Adipocyte (in vitro differentiated cells): ENCODE data around the gene RNF213.

Experiments used
- DNase-seq: peaks from one replicate; pipeline ENCODE4 v3.0.0-alpha.2; 2015; ENCODE audit warnings: low read depth
- H3K27me3 ChIP-seq: replicated peaks from 2 replicates; pipeline ENCODE4 v1.7.0; 2013; ENCODE audit warnings: mild to moderate bottlenecking, low read length, moderate library complexity; ENCODE audit not compliant: control insufficient read depth, insufficient read depth
- H3K36me3 ChIP-seq: 2 replicates; pipeline ENCODE4 v1.7.0; 2013; ENCODE audit warnings: low read length, mild to moderate bottlenecking, moderate library complexity; ENCODE audit not compliant: control insufficient read depth, insufficient read depth, severe bottlenecking
- H3K4me1 ChIP-seq: 2 replicates; pipeline ENCODE4 v1.7.0; 2013; ENCODE audit warnings: mild to moderate bottlenecking, low read length, moderate library complexity; ENCODE audit not compliant: control insufficient read depth, insufficient read depth
- H3K4me3 ChIP-seq: 2 replicates; pipeline ENCODE4 v1.7.0; 2013; ENCODE audit warnings: mild to moderate bottlenecking, low read length, moderate library complexity
- H3K9ac ChIP-seq: 2 replicates; pipeline ENCODE4 v1.7.0; 2013; ENCODE audit warnings: mild to moderate bottlenecking, low read length, moderate library complexity
- H3K9me3 ChIP-seq: 2 replicates; pipeline ENCODE4 v1.7.0; 2013; ENCODE audit warnings: mild to moderate bottlenecking, low read length, moderate library complexity; ENCODE audit not compliant: control insufficient read depth

Gene RNF213

DNA sequence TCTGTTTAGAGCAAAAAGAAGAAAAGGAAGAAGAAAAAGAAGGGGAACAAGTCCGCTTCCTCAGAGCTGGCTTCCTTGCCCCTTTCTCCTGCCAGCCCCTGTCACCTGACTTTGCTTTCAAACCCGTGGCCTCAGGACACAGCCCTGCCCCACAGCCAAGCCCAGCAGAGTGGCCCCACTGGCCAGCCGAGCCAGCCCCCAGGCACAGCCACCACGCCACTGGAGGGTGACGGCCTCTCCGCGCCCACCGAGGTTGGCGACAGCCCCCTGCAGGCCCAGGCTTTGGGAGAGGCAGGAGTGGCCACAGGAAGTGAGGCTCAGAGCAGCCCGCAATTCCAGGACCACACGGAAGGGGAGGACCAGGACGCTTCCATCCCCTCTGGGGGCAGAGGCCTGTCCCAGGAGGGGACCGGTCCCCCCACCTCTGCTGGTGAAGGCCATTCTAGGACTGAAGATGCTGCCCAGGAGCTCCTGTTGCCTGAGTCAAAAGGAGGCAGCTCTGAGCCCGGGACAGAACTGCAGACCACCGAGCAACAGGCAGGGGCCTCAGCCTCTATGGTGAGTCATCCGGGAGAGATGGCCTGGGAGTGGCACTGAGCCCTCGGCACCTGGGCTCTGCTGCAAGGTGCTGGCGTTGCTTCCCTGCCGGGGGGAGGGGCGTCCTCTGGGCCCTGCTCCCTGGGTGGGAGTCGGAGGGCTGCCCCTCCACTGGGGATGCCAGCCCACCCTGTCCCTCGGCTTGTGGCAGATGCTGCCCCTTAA lies 27.3 kb downstream of the RNF213 start:
- H3K9ac ChIP-seq: no peak overlapping the region
- no peak overlapping the region for H3K4me3 ChIP-seq
- peaks cover 47% of the 10 kb centered on the region for H3K36me3 ChIP-seq
- H3K4me1 ChIP-seq: no peaks in the 10 kb centered on the region
- DNase-seq: no peak
- H3K9me3 ChIP-seq: no peaks in the 10 kb centered on the region
- H3K27me3 ChIP-seq: no peaks in the 10 kb centered on the region

DNA sequence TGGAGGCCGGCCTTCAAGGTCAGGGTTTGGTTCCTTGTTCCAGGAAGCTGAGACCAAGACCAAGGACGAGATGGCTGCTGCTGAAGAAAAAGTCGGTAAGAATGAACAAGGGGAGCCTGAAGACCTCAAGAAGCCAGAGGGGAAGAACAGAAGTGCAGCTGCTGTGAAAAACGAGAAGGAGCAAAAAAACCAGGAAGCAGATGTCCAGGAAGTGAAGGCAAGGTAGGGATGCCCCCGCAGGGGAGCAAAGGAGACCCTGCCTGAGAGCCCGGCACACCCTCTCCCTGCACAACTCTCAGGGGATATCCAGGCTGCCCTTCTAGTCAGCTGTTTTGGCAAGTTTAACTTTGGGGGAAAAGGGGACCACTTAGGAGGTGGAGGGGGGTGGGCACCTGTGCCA lies 29.0 kb downstream of the RNF213 start:
- DNase-seq: no peak
- H3K4me1 ChIP-seq: no peaks in the 10 kb centered on the region
- no peaks in the 10 kb centered on the region for H3K9me3 ChIP-seq
- H3K9ac ChIP-seq: no peak overlapping the region
- no peaks in the 10 kb centered on the region for H3K27me3 ChIP-seq
- no peak overlapping the region for H3K4me3 ChIP-seq
- H3K36me3 ChIP-seq: peaks cover 59% of the 10 kb centered on the region

DNA sequence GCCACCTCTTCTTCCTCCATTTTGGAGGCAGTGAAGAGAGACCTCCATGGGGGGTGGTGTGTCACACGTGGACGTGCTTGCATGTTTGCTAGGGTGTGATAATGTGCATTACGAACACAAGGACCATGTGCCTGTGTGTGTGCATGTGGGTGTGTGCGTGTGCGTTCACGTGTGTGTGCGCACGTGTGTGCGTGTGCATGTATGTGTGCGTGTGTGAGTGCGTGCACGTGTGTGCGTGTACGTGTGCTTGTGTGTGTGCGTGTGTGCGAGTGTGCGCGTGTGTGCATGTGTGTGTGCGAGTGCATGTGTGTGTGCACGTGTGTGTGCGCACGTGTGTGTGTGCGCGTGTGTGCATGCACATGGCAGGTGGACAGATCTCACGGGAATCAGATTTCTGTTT lies 29.5 kb downstream of the RNF213 start:
- H3K27me3 ChIP-seq: no peaks in the 10 kb centered on the region
- no peak overlapping the region for H3K9ac ChIP-seq
- no peak for DNase-seq
- H3K36me3 ChIP-seq: peaks cover 65% of the 10 kb centered on the region
- H3K4me3 ChIP-seq: no peak overlapping the region
- H3K9me3 ChIP-seq: no peaks in the 10 kb centered on the region
- no peaks in the 10 kb centered on the region for H3K4me1 ChIP-seq

DNA sequence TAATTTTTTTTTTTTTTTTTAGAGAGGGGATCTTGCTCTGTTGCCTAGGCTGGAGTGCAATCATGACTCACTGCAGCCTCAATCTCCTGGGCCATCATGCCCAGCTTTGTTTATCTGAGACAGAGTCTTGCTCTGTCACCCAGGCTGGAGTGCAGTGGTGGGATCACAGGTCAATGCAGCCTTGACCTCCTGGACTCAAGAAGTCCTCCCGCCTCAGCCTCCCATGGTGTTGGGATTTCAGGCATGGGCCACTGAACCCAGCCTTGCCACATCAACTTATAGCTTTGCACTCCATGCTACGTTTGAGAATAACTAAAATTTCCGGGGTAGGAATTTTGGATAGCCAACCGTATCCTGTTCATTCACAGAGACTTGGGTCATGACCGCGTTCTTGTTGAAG lies 30.6 kb downstream of the RNF213 start:
- H3K36me3 ChIP-seq: peaks cover 76% of the 10 kb centered on the region
- no peak for DNase-seq
- H3K9me3 ChIP-seq: no peaks in the 10 kb centered on the region
- no peaks in the 10 kb centered on the region for H3K27me3 ChIP-seq
- no peak overlapping the region for H3K9ac ChIP-seq
- H3K4me1 ChIP-seq: no peaks in the 10 kb centered on the region
- H3K4me3 ChIP-seq: no peak overlapping the region

DNA sequence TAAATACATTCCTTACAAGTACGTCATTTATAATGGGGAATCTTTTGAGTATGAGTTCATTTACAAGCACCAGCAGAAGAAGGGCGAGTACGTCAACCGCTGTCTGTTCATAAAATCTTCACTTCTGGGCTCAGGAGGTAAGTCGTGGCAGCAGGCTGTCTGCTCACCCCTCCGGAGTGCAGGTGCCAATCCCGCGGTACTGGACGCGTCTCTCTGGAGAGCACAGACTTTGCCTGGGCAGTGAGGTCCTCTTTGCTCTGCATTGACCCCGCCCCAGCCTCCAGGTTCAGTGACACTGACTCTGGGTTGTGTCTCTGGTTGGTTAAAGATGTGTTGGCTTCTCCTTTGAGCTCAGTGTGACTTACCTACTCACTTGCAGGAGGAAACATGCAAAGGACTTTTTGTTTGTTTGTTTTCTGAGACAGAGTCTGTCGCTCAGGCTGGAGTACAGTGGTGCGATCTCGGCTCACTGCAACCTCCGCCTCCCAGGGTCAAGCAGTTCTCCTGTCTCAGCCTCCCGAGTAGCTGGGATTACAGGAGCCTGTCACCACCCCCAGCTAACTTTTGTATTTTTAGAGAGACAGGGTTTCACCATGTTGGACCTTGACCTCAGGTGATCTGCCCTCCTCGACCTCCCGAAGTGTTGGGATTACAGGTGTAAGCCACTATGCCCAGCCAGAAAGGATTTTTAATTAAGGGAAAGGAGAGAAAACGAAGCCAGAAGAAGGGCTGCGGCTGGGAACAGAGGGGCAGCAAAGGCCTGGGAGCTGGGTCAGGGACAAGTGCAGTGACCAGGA lies 31.2 kb downstream of the RNF213 start:
- DNase-seq: no peak
- Histone ChIP-seq H3K27me3 (no peaks in the 10 kb centered on the region), H3K36me3 (peaks cover 82% of the 10 kb centered on the region), H3K4me3 (no peak overlapping the region), H3K4me1 (no peaks in the 10 kb centered on the region), H3K9me3 (no peaks in the 10 kb centered on the region), H3K9ac (no peak overlapping the region)

DNA sequence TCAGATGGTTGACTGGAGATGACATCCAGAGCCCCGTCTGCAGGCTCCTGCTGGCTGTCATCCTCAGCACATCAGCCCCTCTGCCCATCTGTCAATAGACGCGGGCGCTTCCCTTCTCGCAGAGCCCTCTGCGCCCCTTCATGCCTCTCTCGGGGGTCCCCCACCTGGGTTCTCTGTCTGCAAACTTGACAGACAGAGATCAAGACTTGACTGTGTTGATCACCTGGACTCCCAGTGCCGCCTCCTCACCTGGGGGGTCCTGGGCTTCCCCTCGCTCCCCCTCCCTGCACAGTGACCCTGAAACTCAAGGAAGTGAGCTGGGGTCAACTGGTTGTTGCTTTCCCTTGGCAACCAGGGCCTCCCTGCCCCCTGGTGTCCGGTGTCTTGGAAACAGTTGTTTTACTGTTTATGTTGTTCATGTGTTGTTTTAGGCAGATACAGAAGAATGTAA lies 31.9 kb downstream of the RNF213 start:
- no peak for DNase-seq
- Histone ChIP-seq H3K4me1 (no peaks in the 10 kb centered on the region), H3K9me3 (no peaks in the 10 kb centered on the region), H3K9ac (no peak overlapping the region), H3K36me3 (peaks cover 82% of the 10 kb centered on the region), H3K27me3 (no peaks in the 10 kb centered on the region), H3K4me3 (no peak overlapping the region)

DNA sequence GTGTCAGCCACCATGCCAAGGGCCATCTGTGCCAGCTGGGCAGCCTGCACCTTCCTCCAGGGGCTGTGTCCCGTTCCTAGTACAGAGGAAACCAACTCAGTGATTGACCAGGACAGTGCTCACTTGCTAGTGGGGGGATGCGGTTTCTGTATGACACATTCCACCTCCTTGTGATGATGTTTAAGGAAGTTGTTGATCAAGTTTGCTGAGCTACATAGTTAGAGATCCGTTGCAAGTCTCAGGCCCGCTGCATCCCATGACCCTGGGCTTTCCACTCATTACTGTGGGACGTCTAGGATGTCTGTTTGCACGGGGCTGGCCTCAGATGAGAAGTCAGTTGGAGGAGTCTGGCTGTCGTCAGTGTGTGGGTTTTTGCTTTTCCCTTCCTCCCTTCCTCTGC lies 33.6 kb downstream of the RNF213 start:
- H3K36me3 ChIP-seq: peaks cover 85% of the 10 kb centered on the region
- H3K27me3 ChIP-seq: no peaks in the 10 kb centered on the region
- DNase-seq: no peak
- H3K4me3 ChIP-seq: no peak overlapping the region
- H3K9me3 ChIP-seq: no peaks in the 10 kb centered on the region
- no peaks in the 10 kb centered on the region for H3K4me1 ChIP-seq
- H3K9ac ChIP-seq: no peak overlapping the region

DNA sequence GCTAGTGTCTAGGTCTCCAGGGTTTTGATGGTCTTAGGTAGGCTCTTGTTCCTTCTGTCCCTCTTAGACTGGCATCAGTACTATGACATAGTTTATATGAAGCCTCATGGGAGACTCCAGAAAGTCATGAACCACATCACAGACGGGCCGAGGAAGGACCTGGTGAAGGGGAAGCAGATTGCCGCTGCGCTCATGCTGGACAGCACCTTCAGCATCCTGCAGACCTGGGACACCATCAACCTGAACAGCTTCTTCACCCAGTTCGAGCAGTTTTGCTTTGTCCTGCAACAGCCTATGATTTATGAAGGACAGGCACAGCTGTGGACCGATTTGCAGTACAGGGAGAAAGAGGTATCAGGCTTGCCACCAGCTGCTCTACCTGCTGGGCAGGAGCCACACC lies 34.0 kb downstream of the RNF213 start:
- no peak for DNase-seq
- H3K9me3 ChIP-seq: no peaks in the 10 kb centered on the region
- no peak overlapping the region for H3K4me3 ChIP-seq
- H3K9ac ChIP-seq: no peak overlapping the region
- peaks cover 87% of the 10 kb centered on the region for H3K36me3 ChIP-seq
- H3K4me1 ChIP-seq: no peaks in the 10 kb centered on the region
- no peaks in the 10 kb centered on the region for H3K27me3 ChIP-seq

DNA sequence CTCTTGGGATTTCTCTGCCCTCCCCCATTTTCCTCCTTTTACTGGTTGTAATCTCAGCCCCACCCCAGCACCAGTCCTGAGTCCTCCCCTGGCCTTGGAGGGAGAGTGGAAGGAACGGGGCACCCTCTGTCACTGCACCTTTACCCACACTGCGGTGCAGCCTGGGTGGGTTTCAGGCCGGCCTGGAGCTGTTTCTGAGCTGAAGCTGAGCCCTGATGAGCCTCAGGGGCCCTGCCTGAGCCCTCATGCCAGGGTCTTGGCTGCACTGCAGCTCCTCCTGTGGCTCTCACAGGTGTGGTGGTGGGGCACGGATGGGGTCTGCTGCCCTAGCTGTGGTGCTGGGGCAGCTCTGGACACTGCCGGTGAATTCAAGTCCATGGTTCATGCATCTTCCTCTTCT lies 34.5 kb downstream of the RNF213 start:
- Histone ChIP-seq H3K36me3 (peaks cover 87% of the 10 kb centered on the region), H3K27me3 (no peaks in the 10 kb centered on the region), H3K9me3 (no peaks in the 10 kb centered on the region), H3K4me3 (no peak overlapping the region), H3K9ac (no peak overlapping the region), H3K4me1 (no peaks in the 10 kb centered on the region)
- no peak for DNase-seq

DNA sequence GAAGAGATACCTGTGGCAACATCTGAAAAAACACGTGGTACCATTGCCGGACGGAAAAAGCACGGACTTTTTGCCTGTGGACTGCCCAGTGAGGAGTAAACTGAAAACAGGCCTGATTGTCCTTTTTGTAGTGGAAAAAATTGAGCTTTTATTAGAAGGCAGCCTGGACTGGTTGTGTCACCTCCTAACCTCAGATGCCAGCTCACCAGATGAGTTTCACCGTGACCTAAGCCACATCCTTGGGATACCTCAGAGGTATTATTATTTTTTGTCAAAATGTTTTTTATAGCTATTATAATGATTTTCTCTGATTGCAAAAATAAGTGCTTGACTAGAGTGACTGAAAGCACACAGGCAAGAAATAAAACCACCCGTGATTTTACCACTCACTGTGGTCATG lies 34.9 kb downstream of the RNF213 start:
- Histone ChIP-seq H3K9me3 (no peaks in the 10 kb centered on the region), H3K4me1 (no peaks in the 10 kb centered on the region), H3K36me3 (peaks cover 87% of the 10 kb centered on the region), H3K4me3 (no peak overlapping the region), H3K27me3 (no peaks in the 10 kb centered on the region), H3K9ac (no peak overlapping the region)
- no peak for DNase-seq

DNA sequence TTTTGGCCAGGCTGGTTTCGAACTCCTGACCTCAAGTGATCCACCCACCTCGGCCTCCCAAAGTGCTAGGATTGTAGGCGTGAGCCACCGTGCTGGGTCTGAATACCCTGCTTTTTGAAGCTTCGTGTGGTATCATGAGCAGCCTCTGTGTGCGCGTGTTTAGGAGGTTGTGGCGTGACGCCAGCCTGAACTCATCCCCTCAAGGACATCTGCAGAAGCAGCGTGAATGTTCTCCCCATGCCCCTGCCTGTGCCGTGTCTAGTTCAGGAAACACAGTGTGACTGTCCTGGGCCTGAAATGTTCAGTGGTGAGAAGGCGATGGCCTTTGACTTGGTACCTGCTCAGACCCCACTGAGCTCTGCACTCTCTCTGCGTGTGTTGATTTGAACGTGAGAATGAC lies 35.6 kb downstream of the RNF213 start:
- DNase-seq: no peak
- no peak overlapping the region for H3K9ac ChIP-seq
- H3K9me3 ChIP-seq: no peaks in the 10 kb centered on the region
- H3K4me1 ChIP-seq: no peaks in the 10 kb centered on the region
- H3K27me3 ChIP-seq: no peaks in the 10 kb centered on the region
- H3K4me3 ChIP-seq: no peak overlapping the region
- H3K36me3 ChIP-seq: peaks cover 88% of the 10 kb centered on the region
